Measurements from ENCODE around the gene FAM151A.

FAM151A gene

GRCh38 chr1:54604572-54605370 lies 18.6 kb downstream of the FAM151A start:
- DNase-seq (ENCODE audit: low read depth in 1 of 2, low spot score in 1 of 2): no peak

- DNase-seq (ENCODE audit: low read depth in 1 of 2, low spot score in 1 of 2): no peak
Measured at GRCh38 chr1:54604051-54604450, 19.3 kb downstream of the FAM151A start.

GRCh38 chr1:54603241-54603640 lies 20.1 kb downstream of the FAM151A start:
- DNase-seq (ENCODE audit: low read depth in 1 of 2, low spot score in 1 of 2): no peak

GRCh38 chr1:54602554-54602953 lies 20.8 kb downstream of the FAM151A start:
- DNase-seq (ENCODE audit: low read depth in 1 of 2, low spot score in 1 of 2): no peak

GRCh38 chr1:54601730-54602129 lies 21.6 kb downstream of the FAM151A start:
- no peak for DNase-seq (ENCODE audit: low read depth in 1 of 2, low spot score in 1 of 2)

GRCh38 chr1:54600947-54601721 lies 22.2 kb downstream of the FAM151A start:
- no peak for DNase-seq (ENCODE audit: low read depth in 1 of 2, low spot score in 1 of 2)

GRCh38 chr1:54599211-54599823 lies 24.0 kb downstream of the FAM151A start:
- DNase-seq (ENCODE audit: low read depth in 1 of 2, low spot score in 1 of 2): no peak

GRCh38 chr1:54597455-54598030 lies 25.8 kb downstream of the FAM151A start:
- no peak for DNase-seq (ENCODE audit: low read depth in 1 of 2, low spot score in 1 of 2)

- DNase-seq (ENCODE audit: low read depth in 1 of 2, low spot score in 1 of 2): no peak
Measured at GRCh38 chr1:54596756-54597155, 26.6 kb downstream of the FAM151A start.

- no peak for DNase-seq (ENCODE audit: low read depth in 1 of 2, low spot score in 1 of 2)
Measured at GRCh38 chr1:54595956-54596498, 27.3 kb downstream of the FAM151A start.

GRCh38 chr1:54594463-54594862 lies 28.9 kb downstream of the FAM151A start:
- no peak for DNase-seq (ENCODE audit: low read depth in 1 of 2, low spot score in 1 of 2)

- DNase-seq (ENCODE audit: low read depth in 1 of 2, low spot score in 1 of 2): no peak
Measured at GRCh38 chr1:54593571-54594160, 29.7 kb downstream of the FAM151A start.

GRCh38 chr1:54591127-54591756 lies 32.1 kb downstream of the FAM151A start:
- DNase-seq (ENCODE audit: low read depth in 1 of 2, low spot score in 1 of 2): no peak

GRCh38 chr1:54588377-54588776 lies 34.9 kb downstream of the FAM151A start:
- no peak for DNase-seq (ENCODE audit: low read depth in 1 of 2, low spot score in 1 of 2)

GRCh38 chr1:54585181-54586066 lies 37.9 kb downstream of the FAM151A start:
- DNase-seq (ENCODE audit: low read depth in 1 of 2, low spot score in 1 of 2): no peak

- no peak for DNase-seq (ENCODE audit: low read depth in 1 of 2, low spot score in 1 of 2)
Measured at GRCh38 chr1:54584575-54584974, 38.8 kb downstream of the FAM151A start.

GRCh38 chr1:54583871-54584270 lies 39.5 kb downstream of the FAM151A start:
- DNase-seq (ENCODE audit: low read depth in 1 of 2, low spot score in 1 of 2): no peak

- DNase-seq (ENCODE audit: low read depth in 1 of 2, low spot score in 1 of 2): no peak
Measured at GRCh38 chr1:54583307-54583686, 40.0 kb downstream of the FAM151A start.

- no peak for DNase-seq (ENCODE audit: low read depth in 1 of 2, low spot score in 1 of 2)
Measured at GRCh38 chr1:54582566-54583306, 40.6 kb downstream of the FAM151A start.
